NCI-H1048 (cell line): Measurements from ENCODE around the gene FLNC.

Source experiments
- DNase-seq: peaks from one replicate; lab custom pipeline; 2025; lab: John Stamatoyannopoulos, UW

FLNC gene

DNA sequence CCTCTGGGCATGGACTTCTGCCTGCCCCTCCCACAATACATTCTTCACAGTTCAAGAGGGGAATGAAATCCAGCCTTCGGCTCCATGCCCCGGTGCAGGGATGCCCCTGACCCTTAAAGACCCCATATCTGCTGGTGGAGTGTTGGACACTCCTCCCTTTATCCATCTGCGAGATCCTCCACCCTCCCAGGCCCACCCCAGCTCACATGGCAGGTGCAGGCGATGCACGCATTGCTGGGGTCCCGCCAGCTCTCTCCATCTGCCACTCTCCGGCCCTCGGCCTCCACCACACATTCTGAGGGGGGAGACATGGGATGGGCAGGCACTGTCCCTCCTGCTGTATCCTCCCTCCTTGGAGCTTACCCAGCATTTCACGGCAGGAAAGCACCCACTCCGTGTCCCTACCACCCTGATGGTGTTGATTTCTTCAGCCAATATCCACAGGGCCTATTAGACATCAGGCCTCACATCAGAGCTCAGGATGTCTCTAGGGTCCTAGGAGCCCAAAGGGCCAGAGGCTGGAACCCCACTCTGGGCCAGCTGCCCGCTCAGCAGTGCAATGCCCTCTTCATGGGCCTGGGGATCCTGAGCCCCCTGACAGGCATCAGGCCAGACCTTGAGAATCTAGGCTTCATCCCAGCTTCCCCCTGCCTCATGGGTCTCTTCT, 50.7 kb downstream of the FLNC start:
- DNase-seq, result no peak

GRCh38 chr7:128881458-128882125, 51.4 kb downstream of the FLNC start:
- no peak for DNase-seq

GRCh38 chr7:128882134-128882533, 51.9 kb downstream of the FLNC start:
- no peak for DNase-seq

- DNase-seq, result peak; percentile 22
Observed at GRCh38 chr7:128883622-128884448, 53.6 kb downstream of the FLNC start.

- no peak for DNase-seq
Observed at GRCh38 chr7:128884561-128885369, 54.6 kb downstream of the FLNC start.

- DNase-seq, result no peak
Observed at GRCh38 chr7:128885370-128886187, 55.4 kb downstream of the FLNC start.

- DNase-seq, result no peak
Observed at GRCh38 chr7:128886391-128887168, 56.4 kb downstream of the FLNC start.

DNA sequence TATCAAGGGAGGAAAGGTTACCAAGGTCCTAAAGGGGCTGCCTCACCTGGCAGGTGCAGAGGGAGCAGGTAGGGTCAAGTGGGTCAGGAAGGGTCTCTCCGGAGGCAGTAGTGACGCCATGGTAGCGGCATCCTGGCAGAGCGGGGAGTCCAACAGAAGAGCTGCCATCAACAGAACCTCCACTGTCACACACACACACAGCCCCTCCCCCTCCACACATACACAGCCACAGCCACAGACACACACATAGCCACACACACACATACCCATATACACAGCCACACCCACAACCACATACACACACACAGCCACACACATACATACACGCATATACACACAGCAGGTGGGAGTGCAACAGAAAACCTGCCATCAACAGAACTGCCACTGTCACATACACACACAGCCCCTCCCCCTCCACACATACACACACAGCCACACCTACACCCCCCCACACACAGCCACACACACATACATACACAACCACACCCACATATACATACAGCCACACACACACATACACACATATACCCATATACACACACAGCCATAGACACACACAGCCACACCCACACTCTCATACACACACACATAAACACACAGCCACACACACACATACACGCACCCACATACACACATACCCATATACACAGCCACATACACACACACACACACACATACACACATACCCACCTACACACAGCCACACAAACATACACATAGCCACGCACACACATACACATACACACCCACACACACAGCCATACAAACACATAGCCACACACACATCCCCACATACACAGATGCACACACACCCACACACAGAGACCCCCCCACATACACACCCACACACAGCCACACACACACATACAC, 57.2 kb downstream of the FLNC start:
- no peak for DNase-seq

- no peak for DNase-seq
Observed at GRCh38 chr7:128888039-128888755, 58.0 kb downstream of the FLNC start.

DNA sequence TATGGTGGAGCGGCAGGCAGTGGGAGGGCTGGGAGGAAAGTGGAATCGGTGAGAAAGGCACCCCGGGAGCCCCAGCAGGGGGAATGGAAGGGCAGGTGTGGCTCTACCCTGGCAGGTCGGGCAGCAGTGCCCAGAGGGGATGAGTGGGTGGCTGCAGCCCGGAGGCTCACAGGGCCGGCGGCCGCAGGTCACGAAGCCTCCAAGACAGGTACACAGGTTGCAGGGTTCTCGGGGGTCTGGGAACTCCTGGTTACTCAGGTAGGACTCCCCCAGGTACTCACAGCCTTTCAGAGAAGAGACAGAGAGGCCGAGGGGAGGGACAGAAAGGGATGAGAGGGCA, 58.5 kb downstream of the FLNC start:
- no peak for DNase-seq

- DNase-seq, result no peak
Observed at GRCh38 chr7:128889121-128889520, 58.9 kb downstream of the FLNC start.

GRCh38 chr7:128890306-128891109, 60.3 kb downstream of the FLNC start:
- DNase-seq, result no peak

DNA sequence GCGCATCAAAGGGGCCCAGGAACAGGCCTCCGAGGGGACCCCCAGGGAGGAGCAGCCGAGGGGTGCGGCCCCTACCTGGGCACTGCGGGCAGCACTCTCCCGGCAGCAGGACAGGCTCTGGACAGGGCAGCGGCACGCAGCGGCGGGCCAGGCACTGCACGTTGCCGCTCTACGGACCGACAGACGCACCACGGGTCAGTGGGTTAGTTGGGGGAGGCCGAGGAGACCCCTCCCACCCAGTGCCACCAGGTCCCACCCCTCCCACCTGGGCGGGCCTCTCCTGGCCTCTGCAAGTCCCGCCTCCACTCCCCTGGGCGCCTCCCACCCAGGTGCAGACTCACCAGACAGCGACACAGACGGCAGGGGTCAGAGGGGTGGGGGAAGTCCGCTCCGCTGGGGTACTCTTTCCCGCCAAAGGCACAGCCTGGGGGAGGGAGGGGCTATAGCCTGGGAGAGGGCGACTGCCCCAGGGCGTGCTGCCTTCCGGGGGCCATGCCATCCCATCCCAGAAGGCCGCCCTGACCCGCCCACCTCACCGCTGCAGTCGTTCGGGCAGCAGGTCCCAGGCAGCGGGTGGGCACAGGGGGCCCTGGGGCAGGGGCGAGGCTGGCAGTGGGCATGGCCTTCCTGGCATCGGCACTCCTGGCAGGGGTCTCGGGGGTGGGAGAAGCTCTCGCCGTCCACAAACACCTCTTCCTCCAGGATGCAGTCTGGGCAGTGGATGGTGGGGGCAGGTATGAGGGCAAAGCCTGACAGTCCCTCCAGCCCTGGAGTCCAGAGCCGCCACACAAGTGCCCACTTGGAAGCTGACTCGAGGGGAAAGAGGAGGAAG, 61.1 kb downstream of the FLNC start:
- DNase-seq, result no peak

DNA sequence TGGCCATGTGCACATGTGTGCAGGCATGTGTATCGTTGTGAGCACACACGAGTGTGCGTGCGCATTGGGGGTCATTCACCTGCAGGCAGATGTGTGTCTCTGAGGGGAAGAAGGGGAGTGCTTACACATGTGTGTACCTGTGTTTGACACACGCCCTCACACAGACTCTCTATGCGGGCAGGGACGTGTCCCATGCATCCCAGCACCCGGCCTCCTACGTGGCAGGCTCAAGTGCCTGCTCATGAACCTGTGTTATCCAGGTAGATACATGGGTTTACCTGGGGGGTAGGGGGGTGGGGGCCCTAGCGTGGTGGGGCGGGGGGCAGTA, 61.7 kb downstream of the FLNC start:
- no peak for DNase-seq

GRCh38 chr7:128892521-128893250, 62.5 kb downstream of the FLNC start:
- DNase-seq, result no peak

- DNase-seq, result no peak
Observed at GRCh38 chr7:128893251-128894100, 63.3 kb downstream of the FLNC start.
